WTC11 (cell line): ENCODE measurements around the gene PIGP. TPM values are rescaled to one million over a fixed set of nuclear protein-coding genes. Genes with fewer than 3 reads are reported as not detected.
A peak's percentile ranks its signal among the peaks of the same experiment; 100 is the strongest.
"Not testable (repeated sequence)": the region's sequence is repeated elsewhere in the genome, so short reads cannot be mapped to it uniquely, and the experiment has no call there.

Experiments
- ATAC-seq: fragments of 200-7000 bp; cut with Tn5 transposase; 2 replicates; pipeline ENCODE4 v1.10.0; 2021; ENCODE audit warnings: mild to moderate bottlenecking, moderate library complexity
- CTCF ChIA-PET: fragments of 300-600 bp; sonication (Branson Sonifier 250); formaldehyde crosslinking; loops from one replicate; lab custom pipeline; 2021; ENCODE audit warnings: antibody characterized with exemption; lab: Charles Lee
- POLR2A ChIA-PET: fragments of 350-600 bp; sonication (Branson Sonifier 250); formaldehyde crosslinking; loops from one replicate; lab custom pipeline; 2021; ENCODE audit warnings: antibody characterized with exemption; lab: Charles Lee
- DNase-seq: peaks from one replicate; pipeline ENCODE4 v3.0.0; 2021; ENCODE audit warnings: low spot score
- H3K27ac Mint-ChIP-seq: 2 replicates; pipeline ENCODE4 v1.8.0; 2021; ENCODE audit warnings: mixed read lengths
- H3K27me3 Mint-ChIP-seq: 2 replicates; pipeline ENCODE4 v1.8.0; 2021; ENCODE audit warnings: low read depth, mild to moderate bottlenecking, moderate library complexity, mixed read lengths
- H3K36me3 Mint-ChIP-seq: 2 replicates; pipeline ENCODE4 v1.8.0; 2021; ENCODE audit warnings: mixed read lengths
- H3K4me1 Mint-ChIP-seq: 2 replicates; pipeline ENCODE4 v1.8.0; 2022; ENCODE audit warnings: mixed read lengths
- H3K4me3 Mint-ChIP-seq: 2 replicates; pipeline ENCODE4 v1.8.0; 2021; ENCODE audit warnings: mild to moderate bottlenecking, moderate library complexity, mixed read lengths
- H3K9me3 Mint-ChIP-seq: 2 replicates; pipeline ENCODE4 v1.8.0; 2021; ENCODE audit warnings: mixed read lengths
- ATF1 ChIP-seq: sonication (generic); formaldehyde crosslinking; IDR thresholded peaks from 2 replicates; pipeline ENCODE4 v1.8.1; 2023; ENCODE audit warnings: mild to moderate bottlenecking, moderate library complexity, missing genetic modification reagents
- E2F1 ChIP-seq: sonication (generic); formaldehyde crosslinking; IDR thresholded peaks from 2 replicates; pipeline ENCODE4 v1.8.0; 2022; ENCODE audit warnings: mild to moderate bottlenecking, missing genetic modification reagents
- ELF4 ChIP-seq: sonication (generic); formaldehyde crosslinking; IDR thresholded peaks from 2 replicates; pipeline ENCODE4 v1.8.1; 2022; ENCODE audit warnings: low read depth, mild to moderate bottlenecking, moderate library complexity, missing genetic modification reagents
- EMX1 ChIP-seq: fragments of 250-450 bp; sonication (Bioruptor Pico); IDR thresholded peaks from 2 replicates; pipeline ENCODE4 v1.8.0; 2021; ENCODE audit warnings: mild to moderate bottlenecking
- ETV6 ChIP-seq: sonication (generic); formaldehyde crosslinking; IDR thresholded peaks from 2 replicates; pipeline ENCODE4 v1.8.1; 2022; ENCODE audit warnings: mild to moderate bottlenecking, missing genetic modification reagents
- FOXK1 ChIP-seq: sonication (generic); formaldehyde crosslinking; IDR thresholded peaks from 2 replicates; pipeline ENCODE4 v1.8.0; 2022; ENCODE audit warnings: mild to moderate bottlenecking, moderate library complexity, missing genetic modification reagents
- GTF2I ChIP-seq: fragments of 250-450 bp; sonication (Bioruptor Pico); conservative IDR thresholded peaks from 2 replicates; pipeline ENCODE4 v1.4.0; 2021; ENCODE audit warnings: mild to moderate bottlenecking
- HMGA2 ChIP-seq: fragments of 250-450 bp; sonication (Bioruptor Pico); IDR thresholded peaks from 2 replicates; pipeline ENCODE4 v1.4.0; 2021; ENCODE audit warnings: mild to moderate bottlenecking, moderate library complexity
- HMGXB4 ChIP-seq: sonication (generic); formaldehyde crosslinking; IDR thresholded peaks from 2 replicates; pipeline ENCODE4 v1.8.1; 2023; ENCODE audit warnings: mild to moderate bottlenecking, moderate library complexity, missing genetic modification reagents
- JAZF1 ChIP-seq: fragments of 250-450 bp; sonication (Bioruptor Pico); IDR thresholded peaks from 2 replicates; pipeline ENCODE4 v1.9.0; 2021; ENCODE audit warnings: moderate library complexity, mild to moderate bottlenecking, inconsistent platforms
- NFE2L1 ChIP-seq: sonication (generic); formaldehyde crosslinking; IDR thresholded peaks from 2 replicates; pipeline ENCODE4 v1.8.1; 2023; ENCODE audit warnings: missing genetic modification reagents
- PREB ChIP-seq: sonication (generic); formaldehyde crosslinking; IDR thresholded peaks from 2 replicates; pipeline ENCODE4 v1.8.1; 2022; ENCODE audit warnings: mild to moderate bottlenecking, missing genetic modification reagents, moderate library complexity, borderline replicate concordance
- TEAD1 ChIP-seq: sonication (generic); formaldehyde crosslinking; IDR thresholded peaks from 2 replicates; pipeline ENCODE4 v1.8.0; 2022; ENCODE audit warnings: mild to moderate bottlenecking, missing genetic modification reagents
- TEAD4 ChIP-seq: sonication (generic); formaldehyde crosslinking; IDR thresholded peaks from 2 replicates; pipeline ENCODE4 v1.8.0; 2022; ENCODE audit warnings: mild to moderate bottlenecking, missing genetic modification reagents
- ZBTB21 ChIP-seq: sonication (generic); formaldehyde crosslinking; IDR thresholded peaks from 2 replicates; pipeline ENCODE4 v1.8.1; 2023; ENCODE audit warnings: mild to moderate bottlenecking, missing genetic modification reagents, borderline replicate concordance
- ZNF138 ChIP-seq: sonication (generic); formaldehyde crosslinking; conservative IDR thresholded peaks from 2 replicates; pipeline ENCODE4 v1.8.1; 2022; ENCODE audit warnings: mild to moderate bottlenecking, moderate library complexity, missing genetic modification reagents
- ZNF671 ChIP-seq: fragments of 250-450 bp; sonication (Bioruptor Pico); IDR thresholded peaks from 2 replicates; pipeline ENCODE4 v1.8.0; 2021; ENCODE audit warnings: mild to moderate bottlenecking
- total RNA-seq: library from RNA; stranded (reverse); gene quantifications from 3 replicates; pipeline ENCODE4 v1.2.3, GENCODE V29; 2021
- TF ChIP-seq, protein P1 (sequence below): sonication (generic); formaldehyde crosslinking; IDR thresholded peaks from 2 replicates; pipeline ENCODE4 v1.8.1; 2022; ENCODE audit warnings: missing genetic modification reagents, borderline replicate concordance
- TF ChIP-seq, protein P2 (sequence below): fragments of 250-450 bp; sonication (Bioruptor Pico); IDR thresholded peaks from 2 replicates; pipeline ENCODE4 v1.8.0; 2021; ENCODE audit warnings: mild to moderate bottlenecking

The PIGP gene
- total RNA-seq, 1 experiment from 2014 or later, result 10.9 TPM

GRCh38 chr21:37039411-37040075, 33.3 kb downstream of the PIGP start:
- POLR2A ChIA-PET, result interaction anchor here (0.6 to 1.0 kb wide), 2 partner anchors 9 to 49 kb away, joined by 3 to 8 read pairs; no protein-coding TSS in a partner anchor
- DNase-seq (no peak), ATAC-seq (peak; percentile 32)
- Mint-ChIP-seq H3K27me3 (peaks cover 75% of the 10 kb centered on the region), H3K4me3 (no peak overlapping the region; the same call in 1 of the 2 replicates), H3K36me3 (no peaks in the 10 kb centered on the region), H3K9me3 (no peaks in the 10 kb centered on the region), H3K4me1 (peaks cover 15% of the 10 kb centered on the region), H3K27ac (no peak overlapping the region)
- 0 out of 2 replicates have a peak, but pooled peaks have one; percentile 38 for TF ChIP-seq ETV6 (CRISPR knock-in tag)
- no peak for TF ChIP-seq JAZF1 (CRISPR knock-in tag)
- CTCF ChIA-PET, result interaction anchor here (1.3 to 2.1 kb wide), 4 partner anchors 30 to 635 kb away, joined by 3 to 9 read pairs (median 6); no protein-coding TSS in a partner anchor

DNA sequence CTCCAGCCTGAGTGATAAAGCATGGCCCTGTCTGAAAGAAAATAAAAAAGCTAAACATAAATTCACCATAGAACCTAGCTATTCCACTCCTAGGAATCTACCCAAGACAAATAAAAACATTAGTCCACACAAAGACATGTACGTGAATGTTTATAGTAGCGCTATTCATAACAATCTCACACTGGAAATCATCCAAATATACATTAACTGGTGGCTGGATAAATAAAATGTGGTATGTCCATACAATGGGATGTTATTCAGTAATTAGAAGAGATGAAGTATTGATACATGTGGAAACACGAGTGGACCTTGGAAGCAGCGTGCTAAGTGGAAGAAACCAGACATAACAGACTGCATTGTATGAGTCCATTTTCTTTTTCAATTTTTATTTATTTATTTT, 36.7 kb downstream of the PIGP start:
- POLR2A ChIA-PET, result no interaction called here
- no peak overlapping the region for H3K27ac Mint-ChIP-seq
- peaks cover 7% of the 10 kb centered on the region for H3K4me1 Mint-ChIP-seq
- H3K9me3 Mint-ChIP-seq, result no peaks in the 10 kb centered on the region
- peaks cover 59% of the 10 kb centered on the region for H3K27me3 Mint-ChIP-seq
- ATAC-seq, result no peak
- TF ChIP-seq HMGA2 (CRISPR knock-in tag) (no peak), PREB (CRISPR knock-in tag) (no peak)
- TF ChIP-seq, all 79 proteins: peak for 0
- DNase-seq, result no peak
- CTCF ChIA-PET, result no interaction called here
- H3K36me3 Mint-ChIP-seq, result no peaks in the 10 kb centered on the region
- no peak overlapping the region for H3K4me3 Mint-ChIP-seq

- POLR2A ChIA-PET, H3K4me3 Mint-ChIP-seq, H3K9me3 Mint-ChIP-seq, DNase-seq, ATAC-seq, CTCF ChIA-PET, H3K36me3 Mint-ChIP-seq, H3K4me1 Mint-ChIP-seq, H3K27ac Mint-ChIP-seq: not testable (repeated sequence)
- peaks cover 42% of the 10 kb centered on the region for H3K27me3 Mint-ChIP-seq
Measured at GRCh38 chr21:37034394-37034793, 38.5 kb downstream of the PIGP start.

DNA sequence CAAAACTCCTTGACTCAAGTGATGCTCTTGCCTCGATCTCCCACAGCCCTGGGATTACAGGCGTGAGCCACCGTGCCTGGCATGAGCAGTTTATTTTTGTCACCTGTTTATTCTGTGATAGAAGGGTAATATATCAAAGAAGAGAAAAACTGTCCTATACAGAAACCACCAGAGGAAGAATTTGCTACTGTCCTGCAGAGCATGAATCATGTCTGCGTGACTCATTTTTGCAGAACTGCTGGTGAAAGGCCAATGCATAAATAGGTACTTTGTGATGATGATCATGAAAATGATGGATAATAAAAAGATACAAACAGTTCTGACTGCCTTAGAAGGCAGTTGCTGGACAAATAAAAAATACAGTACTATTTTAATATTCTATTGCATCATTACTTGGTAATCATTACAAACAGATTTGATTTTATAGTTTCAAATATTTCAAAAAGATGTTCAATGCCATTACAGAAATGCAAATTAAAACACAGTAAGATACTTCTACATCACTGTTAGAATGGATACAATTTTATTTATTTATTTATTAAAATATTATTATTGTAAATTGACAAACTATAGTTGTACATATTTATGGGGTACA, 39.9 kb downstream of the PIGP start:
- POLR2A ChIA-PET, result no interaction called here
- Mint-ChIP-seq H3K4me1 (0 out of 2 replicates have a peak, but pooled peaks cover 4% of the 10 kb centered on the region), H3K4me3 (no peak overlapping the region), H3K36me3 (no peaks in the 10 kb centered on the region), H3K27me3 (peaks cover 28% of the 10 kb centered on the region), H3K27ac (no peak overlapping the region), H3K9me3 (no peaks in the 10 kb centered on the region)
- ATAC-seq (no peak), DNase-seq (no peak)
- CTCF ChIA-PET, result no interaction called here
- TF ChIP-seq E2F1 (CRISPR knock-in tag), result no peak
- TF ChIP-seq ATF1, result no peak
- TF ChIP-seq JAZF1 (CRISPR knock-in tag), result no peak
- no peak for TF ChIP-seq ZNF138 (CRISPR knock-in tag)
- TF ChIP-seq ELF4 (CRISPR knock-in tag), result no peak
- TF ChIP-seq, protein P1, sequence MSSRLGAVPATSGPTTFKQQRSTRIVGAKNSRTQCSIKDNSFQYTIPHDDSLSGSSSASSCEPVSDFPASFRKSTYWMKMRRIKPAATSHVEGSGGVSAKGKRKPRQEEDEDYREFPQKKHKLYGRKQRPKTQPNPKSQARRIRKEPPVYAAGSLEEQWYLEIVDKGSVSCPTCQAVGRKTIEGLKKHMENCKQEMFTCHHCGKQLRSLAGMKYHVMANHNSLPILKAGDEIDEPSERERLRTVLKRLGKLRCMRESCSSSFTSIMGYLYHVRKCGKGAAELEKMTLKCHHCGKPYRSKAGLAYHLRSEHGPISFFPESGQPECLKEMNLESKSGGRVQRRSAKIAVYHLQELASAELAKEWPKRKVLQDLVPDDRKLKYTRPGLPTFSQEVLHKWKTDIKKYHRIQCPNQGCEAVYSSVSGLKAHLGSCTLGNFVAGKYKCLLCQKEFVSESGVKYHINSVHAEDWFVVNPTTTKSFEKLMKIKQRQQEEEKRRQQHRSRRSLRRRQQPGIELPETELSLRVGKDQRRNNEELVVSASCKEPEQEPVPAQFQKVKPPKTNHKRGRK (CRISPR knock-in tag), result no peak
- no peak for TF ChIP-seq TEAD4 (CRISPR knock-in tag)
- no peak for TF ChIP-seq ZNF671
- no peak for TF ChIP-seq HMGXB4 (CRISPR knock-in tag)
- TF ChIP-seq TEAD1, result no peak
- TF ChIP-seq ZBTB21 (CRISPR knock-in tag), result no peak
- no peak for TF ChIP-seq GTF2I (CRISPR knock-in tag)
- TF ChIP-seq, protein P2, sequence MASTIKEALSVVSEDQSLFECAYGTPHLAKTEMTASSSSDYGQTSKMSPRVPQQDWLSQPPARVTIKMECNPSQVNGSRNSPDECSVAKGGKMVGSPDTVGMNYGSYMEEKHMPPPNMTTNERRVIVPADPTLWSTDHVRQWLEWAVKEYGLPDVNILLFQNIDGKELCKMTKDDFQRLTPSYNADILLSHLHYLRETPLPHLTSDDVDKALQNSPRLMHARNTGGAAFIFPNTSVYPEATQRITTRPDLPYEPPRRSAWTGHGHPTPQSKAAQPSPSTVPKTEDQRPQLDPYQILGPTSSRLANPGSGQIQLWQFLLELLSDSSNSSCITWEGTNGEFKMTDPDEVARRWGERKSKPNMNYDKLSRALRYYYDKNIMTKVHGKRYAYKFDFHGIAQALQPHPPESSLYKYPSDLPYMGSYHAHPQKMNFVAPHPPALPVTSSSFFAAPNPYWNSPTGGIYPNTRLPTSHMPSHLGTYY (CRISPR knock-in tag), result no peak
- TF ChIP-seq NFE2L1 (CRISPR knock-in tag), result no peak
- TF ChIP-seq FOXK1, result no peak
- no peak for TF ChIP-seq EMX1
